MCF 10A (cell line): ENCODE measurements around the gene BRMS1L. TPM values are rescaled to one million over a fixed set of nuclear protein-coding genes. Genes with fewer than 3 reads are reported as not detected.

Experiments
- BruUV-seq: library from RNA; stranded (reverse); fragments of 400-500 nt; replicated peaks from 2 replicates; lab custom pipeline; 2021; lab: Mats Ljungman, UMichigan
- CTCF ChIA-PET: fragments of 300-600 bp; sonication (Branson Sonifier 250); formaldehyde crosslinking; extraction: SDS; loops from one replicate; lab custom pipeline; 2021; ENCODE audit warnings: antibody characterized with exemption, inconsistent platforms; lab: Yijun Ruan, JAX
- POLR2A ChIA-PET: fragments of 300-600, 350-650 bp; sonication (Branson Sonifier 250); formaldehyde crosslinking; extraction: SDS; loops from one replicate; lab custom pipeline; 2020; ENCODE audit warnings: antibody characterized with exemption, inconsistent platforms; lab: Yijun Ruan, JAX
- DNase-seq: peaks from one replicate; pipeline ENCODE4 v3.0.0-alpha.2; 2018; ENCODE audit not compliant: unreplicated experiment
- H3K27ac Mint-ChIP-seq: one replicate; pipeline ENCODE4 v1.8.0; 2022; ENCODE audit warnings: mild to moderate bottlenecking, low read depth, mixed read lengths; ENCODE audit not compliant: unreplicated experiment
- H3K27me3 Mint-ChIP-seq: one replicate; pipeline ENCODE4 v1.8.0; 2022; ENCODE audit warnings: mixed read lengths; ENCODE audit not compliant: insufficient read depth, unreplicated experiment
- H3K36me3 Mint-ChIP-seq: one replicate; pipeline ENCODE4 v1.8.0; 2022; ENCODE audit warnings: mild to moderate bottlenecking, moderate library complexity, mixed read lengths; ENCODE audit not compliant: insufficient read depth, unreplicated experiment
- H3K4me1 Mint-ChIP-seq: one replicate; pipeline ENCODE4 v1.8.0; 2022; ENCODE audit warnings: mixed read lengths; ENCODE audit not compliant: insufficient read depth, unreplicated experiment
- H3K4me3 Mint-ChIP-seq: one replicate; pipeline ENCODE4 v1.8.0; 2022; ENCODE audit warnings: mild to moderate bottlenecking, moderate library complexity, mixed read lengths; ENCODE audit not compliant: unreplicated experiment
- H3K9me3 Mint-ChIP-seq: one replicate; pipeline ENCODE4 v1.8.0; 2022; ENCODE audit warnings: mixed read lengths; ENCODE audit not compliant: unreplicated experiment
- intact Hi-C: fragments of 100-400 bp; cut with micrococcal nuclease; formaldehyde crosslinking; loops from 2 replicates; pipeline ENCODE4 v1.14.1; 2022
- total RNA-seq: library from RNA; stranded (reverse); gene quantifications from 2 replicates; pipeline ENCODE4 v1.2.3, GENCODE V29; 2022
- TF ChIP-seq, protein P1 (sequence below): fragments of 200-600 bp; IDR thresholded peaks from one replicate; pipeline ENCODE4 v1.8.0; 2022; ENCODE audit warnings: antibody characterized with exemption, mild to moderate bottlenecking; ENCODE audit not compliant: unreplicated experiment

BRMS1L gene
- total RNA-seq, 1 experiment from 2014 or later: 10.8 TPM

- POLR2A ChIA-PET: interaction anchor here (0.6 to 2.2 kb wide), 6 partner anchors 21 to 1325 kb away, joined by 3 to 19 read pairs (median 4); partner anchors contain the start of genes BRMS1L and MBIP
- Mint-ChIP-seq H3K4me3 (peak overlapping the region; percentile 28), H3K27me3 (no peaks in the 10 kb centered on the region), H3K27ac (peak overlapping the region; percentile 80), H3K9me3 (no peaks in the 10 kb centered on the region), H3K4me1 (peaks cover 31% of the 10 kb centered on the region), H3K36me3 (peaks cover 12% of the 10 kb centered on the region)
- CTCF ChIA-PET: interaction anchor here (0.6 to 8.2 kb wide), 4 partner anchors 153 to 871 kb away, joined by 3 to 180 read pairs (median 4); no protein-coding TSS in a partner anchor
- no TSS peak for BruUV-seq
- TF ChIP-seq, protein P1, sequence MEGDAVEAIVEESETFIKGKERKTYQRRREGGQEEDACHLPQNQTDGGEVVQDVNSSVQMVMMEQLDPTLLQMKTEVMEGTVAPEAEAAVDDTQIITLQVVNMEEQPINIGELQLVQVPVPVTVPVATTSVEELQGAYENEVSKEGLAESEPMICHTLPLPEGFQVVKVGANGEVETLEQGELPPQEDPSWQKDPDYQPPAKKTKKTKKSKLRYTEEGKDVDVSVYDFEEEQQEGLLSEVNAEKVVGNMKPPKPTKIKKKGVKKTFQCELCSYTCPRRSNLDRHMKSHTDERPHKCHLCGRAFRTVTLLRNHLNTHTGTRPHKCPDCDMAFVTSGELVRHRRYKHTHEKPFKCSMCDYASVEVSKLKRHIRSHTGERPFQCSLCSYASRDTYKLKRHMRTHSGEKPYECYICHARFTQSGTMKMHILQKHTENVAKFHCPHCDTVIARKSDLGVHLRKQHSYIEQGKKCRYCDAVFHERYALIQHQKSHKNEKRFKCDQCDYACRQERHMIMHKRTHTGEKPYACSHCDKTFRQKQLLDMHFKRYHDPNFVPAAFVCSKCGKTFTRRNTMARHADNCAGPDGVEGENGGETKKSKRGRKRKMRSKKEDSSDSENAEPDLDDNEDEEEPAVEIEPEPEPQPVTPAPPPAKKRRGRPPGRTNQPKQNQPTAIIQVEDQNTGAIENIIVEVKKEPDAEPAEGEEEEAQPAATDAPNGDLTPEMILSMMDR: no peak
- intact Hi-C loops: loop anchor here (5.0 to 10.0 kb wide), 2 partner anchors 50 to 328 kb away; partner anchors contain the start of gene BRMS1L
- peak; percentile 20 for DNase-seq
These were observed 51.1 kb downstream of the BRMS1L start for GRCh38 chr14:35877276-35877675.

DNA sequence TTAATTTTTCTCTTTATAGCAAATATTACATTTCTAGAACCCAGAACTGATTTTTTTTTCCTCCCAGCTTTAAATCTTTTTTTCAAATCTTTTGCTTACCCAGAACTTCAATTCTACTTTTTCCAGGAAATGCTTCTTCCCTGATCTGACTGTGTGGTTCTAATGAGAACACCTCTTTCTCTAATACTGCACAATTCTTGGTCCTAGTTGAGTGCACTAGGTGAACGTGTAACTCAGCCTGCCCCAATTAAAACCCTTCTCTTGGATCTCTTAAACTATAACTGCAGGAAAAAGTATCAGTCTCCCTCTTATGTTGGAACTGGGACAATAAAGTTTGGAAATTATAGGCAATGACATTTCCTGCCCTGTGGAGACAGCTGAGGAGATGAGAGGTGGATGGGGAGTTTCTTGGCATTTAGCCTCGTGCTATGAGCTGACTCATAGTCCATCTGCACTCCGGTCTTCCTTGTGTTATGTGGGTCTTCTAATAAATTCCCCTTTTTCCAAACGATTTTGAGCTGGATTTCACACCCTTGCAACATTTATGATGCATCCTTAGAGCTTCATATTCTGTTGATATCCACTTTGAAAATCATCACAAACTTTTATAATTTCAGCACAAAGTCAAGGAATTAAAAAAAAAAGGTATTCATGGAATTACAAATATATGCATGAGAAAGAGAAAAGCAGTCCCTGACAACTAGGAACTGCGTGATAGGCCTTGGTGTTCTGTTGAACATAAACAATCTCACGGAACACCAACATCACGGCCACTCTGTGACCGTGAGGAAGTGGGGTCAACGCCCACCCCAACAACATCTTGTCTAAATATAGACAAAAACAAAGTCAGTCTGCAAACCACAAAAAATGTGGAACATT, 52.4 kb downstream of the BRMS1L start:
- intact Hi-C loops: loop anchor here (1.0 to 10.0 kb wide), 6 partner anchors 51 to 1272 kb away; partner anchors contain the start of gene BRMS1L
- peak overlapping the region; percentile 80 for H3K27ac Mint-ChIP-seq
- POLR2A ChIA-PET: interaction anchor here (0.6 to 2.2 kb wide), 5 partner anchors 20 to 442 kb away, joined by 3 to 19 read pairs (median 4); partner anchors contain the start of genes BRMS1L and MBIP

GRCh38 chr14:35879151-35879648, 53.1 kb downstream of the BRMS1L start:
- Mint-ChIP-seq H3K27me3 (no peaks in the 10 kb centered on the region), H3K27ac (peak overlapping the region; percentile 80), H3K36me3 (peaks cover 6% of the 10 kb centered on the region), H3K4me1 (peaks cover 31% of the 10 kb centered on the region), H3K9me3 (no peaks in the 10 kb centered on the region), H3K4me3 (peak overlapping the region; percentile 54)
- TF ChIP-seq, protein P1: no peak
- ChIA-PET CTCF (interaction anchor here (0.6 to 8.2 kb wide), 14 partner anchors 18 to 727 kb away, joined by 3 to 180 read pairs (median 4); no protein-coding TSS in a partner anchor), POLR2A (interaction anchor here (0.6 to 2.6 kb wide), 4 partner anchors 52 to 441 kb away, joined by 3 to 19 read pairs (median 6); partner anchors contain the start of genes BRMS1L and MBIP)
- DNase-seq: peak; percentile 73
- BruUV-seq: no TSS peak
- intact Hi-C loops: loop anchor here (1.0 to 10.0 kb wide), 6 partner anchors 52 to 1271 kb away; partner anchors contain the start of gene BRMS1L

More for the DNA sequence above, 52.4 kb downstream of the BRMS1L start:
- BruUV-seq: no TSS peak
- no peaks in the 10 kb centered on the region for H3K9me3 Mint-ChIP-seq
- TF ChIP-seq, protein P1: no peak
- CTCF ChIA-PET: interaction anchor here (0.6 to 8.2 kb wide), 19 partner anchors 9 to 783 kb away, joined by 3 to 180 read pairs (median 3); partner anchors contain the start of gene PAX9
- H3K36me3 Mint-ChIP-seq: peaks cover 6% of the 10 kb centered on the region
- peak; percentile 92 for DNase-seq
- peak overlapping the region; percentile 54 for H3K4me3 Mint-ChIP-seq
- H3K27me3 Mint-ChIP-seq: no peaks in the 10 kb centered on the region
- H3K4me1 Mint-ChIP-seq: peaks cover 31% of the 10 kb centered on the region
